ENCODE data around the gene NELL1.

DNA sequence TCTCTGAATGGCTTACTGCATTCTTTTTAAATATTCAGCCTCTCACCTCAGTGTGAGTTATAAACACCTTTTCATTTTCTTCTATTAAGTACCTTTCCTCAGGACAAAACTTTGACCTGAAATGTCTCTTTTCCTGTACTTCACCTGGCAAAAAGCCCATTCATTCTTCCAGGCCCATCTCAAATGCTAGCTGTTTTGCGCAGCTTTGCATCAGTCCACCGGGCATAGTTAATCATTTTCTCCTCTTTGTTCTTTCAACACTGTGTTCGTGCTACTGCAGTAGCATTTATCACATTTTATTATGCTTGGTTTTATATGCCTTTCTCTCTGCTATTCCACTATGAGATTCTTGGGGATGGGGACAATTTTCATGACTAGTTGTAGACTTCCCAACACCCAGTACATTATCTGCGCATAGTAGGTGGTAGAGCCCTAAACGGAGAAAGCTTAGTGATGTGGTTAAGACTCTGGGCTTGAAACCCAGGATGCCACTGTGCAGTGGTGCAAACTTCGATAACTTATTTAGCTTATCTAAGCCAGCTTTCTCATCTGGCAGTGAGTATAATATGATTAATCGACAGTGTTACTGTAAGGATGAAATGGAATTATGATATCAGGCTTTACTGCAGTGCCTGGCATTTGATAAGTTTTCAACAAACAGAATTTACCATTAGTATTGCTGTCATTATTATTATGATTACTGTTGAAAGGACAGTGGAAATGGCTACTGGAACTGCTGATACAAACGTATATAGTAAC, 695.7 kb downstream of the NELL1 start:
- TF ChIP-seq, protein P1, sequence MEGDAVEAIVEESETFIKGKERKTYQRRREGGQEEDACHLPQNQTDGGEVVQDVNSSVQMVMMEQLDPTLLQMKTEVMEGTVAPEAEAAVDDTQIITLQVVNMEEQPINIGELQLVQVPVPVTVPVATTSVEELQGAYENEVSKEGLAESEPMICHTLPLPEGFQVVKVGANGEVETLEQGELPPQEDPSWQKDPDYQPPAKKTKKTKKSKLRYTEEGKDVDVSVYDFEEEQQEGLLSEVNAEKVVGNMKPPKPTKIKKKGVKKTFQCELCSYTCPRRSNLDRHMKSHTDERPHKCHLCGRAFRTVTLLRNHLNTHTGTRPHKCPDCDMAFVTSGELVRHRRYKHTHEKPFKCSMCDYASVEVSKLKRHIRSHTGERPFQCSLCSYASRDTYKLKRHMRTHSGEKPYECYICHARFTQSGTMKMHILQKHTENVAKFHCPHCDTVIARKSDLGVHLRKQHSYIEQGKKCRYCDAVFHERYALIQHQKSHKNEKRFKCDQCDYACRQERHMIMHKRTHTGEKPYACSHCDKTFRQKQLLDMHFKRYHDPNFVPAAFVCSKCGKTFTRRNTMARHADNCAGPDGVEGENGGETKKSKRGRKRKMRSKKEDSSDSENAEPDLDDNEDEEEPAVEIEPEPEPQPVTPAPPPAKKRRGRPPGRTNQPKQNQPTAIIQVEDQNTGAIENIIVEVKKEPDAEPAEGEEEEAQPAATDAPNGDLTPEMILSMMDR (conservative IDR thresholded peaks at IDR 0.05; ENCODE audit: low read length): no peak
- no peak for TF ChIP-seq EZH2phosphoT487 (IDR thresholded peaks at IDR 0.05; ENCODE audit: borderline replicate concordance)
